PC-9 (cell line): ENCODE data around the gene CEP72. TPM values are rescaled to one million over a fixed set of nuclear protein-coding genes. Genes with fewer than 3 reads are reported as not detected.
"Not testable (repeated sequence)": the region's sequence is repeated elsewhere in the genome, so short reads cannot be mapped to it uniquely, and the experiment has no call there.

Experiments used
- BruUV-seq: library from RNA; stranded (reverse); fragments of 400-500 nt; replicated peaks from 2 replicates; lab custom pipeline; 2021; lab: Mats Ljungman, UMichigan
- CTCF ChIA-PET: fragments of 300-600 bp; sonication (Branson Sonifier 250); formaldehyde crosslinking; loops from one replicate; lab custom pipeline; 2022; ENCODE audit warnings: antibody characterized with exemption; lab: Charles Lee
- POLR2A ChIA-PET: fragments of 300-600 bp; sonication (Branson Sonifier 250); formaldehyde crosslinking; loops from one replicate; lab custom pipeline; 2022; ENCODE audit warnings: antibody characterized with exemption; ENCODE audit not compliant: unreplicated experiment; lab: Charles Lee
- DNase-seq, 2 experiments: peaks; one replicate each; pipeline versions ENCODE4 v3.0.0 to v3.0.0-alpha.2; 2015 to 2022; ENCODE audit warnings: mixed read lengths in 1 of 2
- H2AFZ ChIP-seq: fragments of 200-600 bp; sonication (generic); 2 replicates; pipeline ENCODE4 v1.8.1; 2017; ENCODE audit warnings: antibody characterized with exemption
- H3F3A ChIP-seq: fragments of 200-600 bp; sonication (generic); 2 replicates; pipeline ENCODE4 v1.8.1; 2017; ENCODE audit warnings: antibody characterized with exemption, mild to moderate bottlenecking, low read depth; ENCODE audit not compliant: insufficient read depth
- H3K27ac ChIP-seq: fragments of 200-600 bp; sonication (generic); 2 replicates; pipeline ENCODE4 v1.6.1; 2016; ENCODE audit warnings: mixed run types
- H3K27me3 ChIP-seq: fragments of 200-600 bp; sonication (generic); 2 replicates; pipeline ENCODE4 v1.6.1; 2016; ENCODE audit warnings: low read depth, mixed run types; ENCODE audit not compliant: insufficient read depth
- H3K36me3 ChIP-seq: fragments of 200-600 bp; sonication (generic); 2 replicates; pipeline ENCODE4 v1.6.1; 2016; ENCODE audit warnings: low read depth, mixed run types
- H3K4me1 ChIP-seq: fragments of 200-600 bp; sonication (generic); replicated peaks from 2 replicates; pipeline ENCODE4 v1.6.1; 2016; ENCODE audit warnings: mixed run types; ENCODE audit not compliant: insufficient read depth
- H3K4me2 ChIP-seq: fragments of 200-600 bp; sonication (generic); 2 replicates; pipeline ENCODE4 v1.6.1; 2017; ENCODE audit warnings: mixed run types
- H3K4me3 ChIP-seq: fragments of 200-600 bp; sonication (generic); 2 replicates; pipeline ENCODE4 v1.6.1; 2016; ENCODE audit warnings: mixed run types
- H3K79me2 ChIP-seq: fragments of 200-600 bp; sonication (generic); 2 replicates; pipeline ENCODE4 v1.6.1; 2017; ENCODE audit warnings: low read depth, mixed run types
- H3K9me2 ChIP-seq: fragments of 200-600 bp; sonication (generic); 2 replicates; pipeline ENCODE4 v1.8.1; 2017; ENCODE audit warnings: mild to moderate bottlenecking; ENCODE audit not compliant: insufficient read depth
- H3K9me3 ChIP-seq: fragments of 200-600 bp; sonication (generic); 2 replicates; pipeline ENCODE4 v1.8.1; 2016; ENCODE audit warnings: low read depth; ENCODE audit not compliant: insufficient read depth
- H4K20me1 ChIP-seq: fragments of 200-600 bp; sonication (generic); 2 replicates; pipeline ENCODE4 v1.8.1; 2017; ENCODE audit not compliant: insufficient read depth
- EZH2 ChIP-seq: fragments of 200-600 bp; sonication (generic); IDR thresholded peaks from 2 replicates; pipeline ENCODE4 v1.8.0; 2017; ENCODE audit warnings: antibody characterized with exemption, low read depth
- intact Hi-C: fragments of 100-400 bp; cut with micrococcal nuclease; formaldehyde crosslinking; loops from one replicate; pipeline ENCODE4 v1.10.0; 2022; ENCODE audit not compliant: unreplicated experiment
- total RNA-seq: library from RNA; stranded (reverse); gene quantifications from 2 replicates; pipeline ENCODE4 v1.2.3, GENCODE V29; 2021
- TF ChIP-seq, protein P1 (sequence below): fragments of 200-600 bp; sonication (generic); conservative IDR thresholded peaks from 2 replicates; pipeline ENCODE4 v1.6.1; 2017; ENCODE audit warnings: mixed run types, antibody characterized with exemption, mild to moderate bottlenecking, moderate library complexity

Gene CEP72
- total RNA-seq, 1 experiment from 2014 or later = 86.8 TPM

DNA sequence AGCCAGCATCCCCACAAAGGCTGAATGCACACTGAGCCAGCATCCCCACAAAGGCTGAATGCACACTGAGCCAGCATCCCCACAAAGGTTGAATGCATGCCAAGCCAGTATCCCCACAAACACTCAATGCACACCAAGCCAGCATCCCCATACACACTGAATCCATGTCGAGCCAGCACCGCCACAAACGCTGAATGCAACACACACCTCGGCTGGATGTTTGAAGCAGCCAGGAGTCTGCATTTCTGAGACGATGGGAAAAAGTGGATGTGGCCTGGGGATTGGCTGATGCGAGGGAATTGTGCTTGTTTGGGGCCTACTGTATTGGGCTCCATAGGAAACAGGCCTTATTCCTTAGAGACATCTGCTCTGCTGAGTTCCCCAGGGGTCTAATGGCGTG is 30.9 kb upstream of the CEP72 start:
- Histone ChIP-seq H3K9me2 (no peaks in the 10 kb centered on the region), H2AFZ (no peak overlapping the region), H3K4me3 (no peak overlapping the region), H3K4me1 (no peaks in the 10 kb centered on the region), H3K4me2 (no peak overlapping the region), H3K27ac (no peak overlapping the region), H3K27me3 (peaks cover 85% of the 10 kb centered on the region), H3K9me3 (0 out of 2 replicates have a peak, but pooled peaks cover 4% of the 10 kb centered on the region), H3F3A (no peaks in the 10 kb centered on the region), H3K36me3 (no peaks in the 10 kb centered on the region), H4K20me1 (no peaks in the 10 kb centered on the region), H3K79me2 (no peaks in the 10 kb centered on the region)
- no TSS peak for BruUV-seq
- ChIA-PET POLR2A (no interaction called here), CTCF (no interaction called here)
- intact Hi-C loops = no loop called here
- no peak for TF ChIP-seq EZH2
- TF ChIP-seq, protein P1, sequence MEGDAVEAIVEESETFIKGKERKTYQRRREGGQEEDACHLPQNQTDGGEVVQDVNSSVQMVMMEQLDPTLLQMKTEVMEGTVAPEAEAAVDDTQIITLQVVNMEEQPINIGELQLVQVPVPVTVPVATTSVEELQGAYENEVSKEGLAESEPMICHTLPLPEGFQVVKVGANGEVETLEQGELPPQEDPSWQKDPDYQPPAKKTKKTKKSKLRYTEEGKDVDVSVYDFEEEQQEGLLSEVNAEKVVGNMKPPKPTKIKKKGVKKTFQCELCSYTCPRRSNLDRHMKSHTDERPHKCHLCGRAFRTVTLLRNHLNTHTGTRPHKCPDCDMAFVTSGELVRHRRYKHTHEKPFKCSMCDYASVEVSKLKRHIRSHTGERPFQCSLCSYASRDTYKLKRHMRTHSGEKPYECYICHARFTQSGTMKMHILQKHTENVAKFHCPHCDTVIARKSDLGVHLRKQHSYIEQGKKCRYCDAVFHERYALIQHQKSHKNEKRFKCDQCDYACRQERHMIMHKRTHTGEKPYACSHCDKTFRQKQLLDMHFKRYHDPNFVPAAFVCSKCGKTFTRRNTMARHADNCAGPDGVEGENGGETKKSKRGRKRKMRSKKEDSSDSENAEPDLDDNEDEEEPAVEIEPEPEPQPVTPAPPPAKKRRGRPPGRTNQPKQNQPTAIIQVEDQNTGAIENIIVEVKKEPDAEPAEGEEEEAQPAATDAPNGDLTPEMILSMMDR = no peak
- DNase-seq = no peak

DNA sequence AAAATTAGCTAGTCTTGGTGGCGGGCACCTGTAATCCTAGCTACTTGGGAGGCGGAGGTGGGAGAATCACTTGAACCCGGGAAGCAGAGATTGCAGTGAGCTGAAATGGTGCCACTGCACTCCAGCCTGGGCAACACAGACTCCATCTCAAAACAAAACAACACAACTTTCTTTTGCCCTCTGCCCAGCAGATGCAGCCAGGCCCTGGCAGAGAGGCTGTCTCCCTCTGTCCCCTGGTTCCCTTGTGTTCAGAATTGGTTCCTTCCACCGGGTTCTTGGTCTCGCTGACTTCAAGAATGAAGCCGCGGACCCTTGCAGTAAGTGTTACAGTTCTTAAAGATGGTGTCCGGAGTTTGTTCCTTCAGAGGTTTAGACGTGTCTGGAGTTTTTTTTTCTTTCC is 30.2 kb upstream of the CEP72 start:
- H3K36me3 ChIP-seq = no peaks in the 10 kb centered on the region
- BruUV-seq = no TSS peak
- ChIA-PET CTCF (no interaction called here), POLR2A (no interaction called here)
- no peak overlapping the region for H3K4me3 ChIP-seq
- no peaks in the 10 kb centered on the region for H3K4me1 ChIP-seq
- no peaks in the 10 kb centered on the region for H3K79me2 ChIP-seq
- H3F3A ChIP-seq = no peaks in the 10 kb centered on the region
- no peak overlapping the region for H3K4me2 ChIP-seq
- H3K9me2 ChIP-seq = no peaks in the 10 kb centered on the region
- DNase-seq = no peak
- intact Hi-C loops = no loop called here
- no peak overlapping the region for H2AFZ ChIP-seq
- peaks cover 85% of the 10 kb centered on the region for H3K27me3 ChIP-seq
- TF ChIP-seq EZH2 = no peak
- TF ChIP-seq, protein P1 = no peak
- H4K20me1 ChIP-seq = no peaks in the 10 kb centered on the region
- 0 out of 2 replicates have a peak, but pooled peaks cover 4% of the 10 kb centered on the region for H3K9me3 ChIP-seq
- H3K27ac ChIP-seq = no peak overlapping the region

DNA sequence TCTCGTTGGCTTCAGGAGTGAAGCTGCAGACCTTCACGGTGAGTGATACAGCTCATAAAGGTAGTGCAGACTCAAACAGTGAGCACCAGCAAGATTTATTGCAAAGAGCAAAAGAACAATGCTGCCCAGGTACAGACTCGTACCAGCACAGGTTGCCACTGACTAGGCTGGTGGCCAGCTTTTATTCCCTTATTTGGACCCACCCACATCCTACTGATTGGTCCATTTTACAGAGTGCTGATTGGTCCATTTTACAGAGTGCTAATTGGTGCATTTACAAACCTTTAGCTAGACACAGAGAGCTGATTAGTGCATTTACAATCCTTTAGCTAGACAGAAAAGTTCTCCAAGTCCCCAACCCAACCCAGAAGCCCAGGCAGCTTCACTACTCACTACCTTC is 29.7 kb upstream of the CEP72 start:
- BruUV-seq, H2AFZ ChIP-seq, CTCF ChIA-PET, H3K36me3 ChIP-seq, H3K9me3 ChIP-seq, H3K27ac ChIP-seq, H3K4me2 ChIP-seq, POLR2A ChIA-PET, DNase-seq, H3F3A ChIP-seq, H3K4me1 ChIP-seq, intact Hi-C loops, H3K9me2 ChIP-seq, H3K79me2 ChIP-seq, H4K20me1 ChIP-seq, H3K4me3 ChIP-seq: not testable (repeated sequence)
- H3K27me3 ChIP-seq = peaks cover 85% of the 10 kb centered on the region

DNA sequence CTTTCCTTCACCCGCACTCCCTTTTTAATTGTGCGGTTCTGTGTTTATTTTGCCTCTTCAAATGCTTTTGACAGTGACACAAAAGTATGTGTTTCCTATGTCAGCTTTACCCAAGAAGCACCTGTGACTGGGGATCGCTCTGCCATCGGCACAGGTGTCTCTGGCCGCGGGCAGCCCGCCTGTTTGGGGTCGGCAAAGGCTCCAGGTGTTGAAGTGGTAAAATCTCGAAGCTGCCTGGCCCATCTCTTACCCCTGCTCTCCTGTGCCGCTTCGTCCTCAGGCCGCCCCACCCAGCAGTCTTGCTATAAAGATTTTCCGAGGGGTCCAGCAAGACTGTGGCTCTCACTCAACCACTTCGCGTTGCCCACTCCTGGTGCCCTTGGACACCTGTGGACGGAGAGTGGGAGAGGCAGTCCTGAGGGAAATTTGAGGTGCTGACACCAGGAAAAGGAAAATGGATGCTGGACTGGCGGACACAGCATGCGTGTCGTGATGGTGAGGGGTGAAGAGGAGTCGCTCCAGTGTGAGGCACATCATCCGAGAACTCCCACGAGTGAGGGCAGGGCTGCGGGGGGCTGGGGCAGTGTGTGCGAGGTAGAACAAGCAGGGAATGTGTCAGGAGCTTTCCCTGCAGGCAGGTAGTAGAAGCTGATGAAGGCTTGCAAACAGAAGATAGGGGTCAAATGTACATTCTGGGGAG is 29.1 kb upstream of the CEP72 start:
- no TSS peak for BruUV-seq
- H3K27ac ChIP-seq = no peak overlapping the region
- no peaks in the 10 kb centered on the region for H4K20me1 ChIP-seq
- TF ChIP-seq, protein P1 = no peak
- TF ChIP-seq EZH2 = no peak
- H3F3A ChIP-seq = no peaks in the 10 kb centered on the region
- ChIA-PET POLR2A (no interaction called here), CTCF (no interaction called here)
- H3K4me3 ChIP-seq = no peak overlapping the region
- no peaks in the 10 kb centered on the region for H3K9me3 ChIP-seq
- H3K27me3 ChIP-seq = peaks cover 86% of the 10 kb centered on the region
- no peaks in the 10 kb centered on the region for H3K9me2 ChIP-seq
- H3K79me2 ChIP-seq = no peaks in the 10 kb centered on the region
- no peak overlapping the region for H2AFZ ChIP-seq
- no peak overlapping the region for H3K4me2 ChIP-seq
- H3K36me3 ChIP-seq = no peaks in the 10 kb centered on the region
- intact Hi-C loops = no loop called here
- DNase-seq = no peak
- no peaks in the 10 kb centered on the region for H3K4me1 ChIP-seq
